DOHH2 (cell line): ENCODE measurements around the gene STAG1.

Experiments used
- EZH2phosphoT487 ChIP-seq: fragments of 200-600 bp; sonication (generic); IDR thresholded peaks from 2 replicates; pipeline ENCODE4 v1.6.1; 2017; ENCODE audit warnings: borderline replicate concordance, mild to moderate bottlenecking, antibody characterized with exemption, low read length, moderate library complexity, mixed read lengths
- TF ChIP-seq, protein P1 (sequence below): fragments of 200-600 bp; sonication (generic); IDR thresholded peaks from one replicate; pipeline ENCODE4 v1.5.1; 2014; ENCODE audit warnings: antibody characterized with exemption, mild to moderate bottlenecking, low read depth, low read length; ENCODE audit not compliant: poor library complexity, severe bottlenecking

DNA sequence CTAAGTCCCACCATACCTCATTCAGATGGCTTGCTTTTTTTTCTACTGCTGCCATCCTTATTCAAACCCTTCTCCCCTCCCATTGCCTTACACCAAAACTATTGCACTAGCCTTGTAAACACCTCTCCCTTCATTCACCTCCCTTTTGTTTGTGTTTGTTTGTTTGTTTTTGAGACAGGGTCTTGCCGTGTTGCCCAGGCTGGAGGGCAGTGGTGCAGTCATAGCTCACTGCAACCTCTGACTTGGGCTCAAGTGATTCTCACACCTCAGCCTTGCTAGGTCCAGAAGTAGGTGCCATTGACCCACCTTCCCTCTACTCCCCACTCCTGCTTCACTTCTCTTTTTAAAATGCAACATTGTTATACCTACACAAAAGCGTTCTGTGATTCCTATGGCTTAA, 3.0 kb upstream of the STAG1 start:
- TF ChIP-seq, protein P1, sequence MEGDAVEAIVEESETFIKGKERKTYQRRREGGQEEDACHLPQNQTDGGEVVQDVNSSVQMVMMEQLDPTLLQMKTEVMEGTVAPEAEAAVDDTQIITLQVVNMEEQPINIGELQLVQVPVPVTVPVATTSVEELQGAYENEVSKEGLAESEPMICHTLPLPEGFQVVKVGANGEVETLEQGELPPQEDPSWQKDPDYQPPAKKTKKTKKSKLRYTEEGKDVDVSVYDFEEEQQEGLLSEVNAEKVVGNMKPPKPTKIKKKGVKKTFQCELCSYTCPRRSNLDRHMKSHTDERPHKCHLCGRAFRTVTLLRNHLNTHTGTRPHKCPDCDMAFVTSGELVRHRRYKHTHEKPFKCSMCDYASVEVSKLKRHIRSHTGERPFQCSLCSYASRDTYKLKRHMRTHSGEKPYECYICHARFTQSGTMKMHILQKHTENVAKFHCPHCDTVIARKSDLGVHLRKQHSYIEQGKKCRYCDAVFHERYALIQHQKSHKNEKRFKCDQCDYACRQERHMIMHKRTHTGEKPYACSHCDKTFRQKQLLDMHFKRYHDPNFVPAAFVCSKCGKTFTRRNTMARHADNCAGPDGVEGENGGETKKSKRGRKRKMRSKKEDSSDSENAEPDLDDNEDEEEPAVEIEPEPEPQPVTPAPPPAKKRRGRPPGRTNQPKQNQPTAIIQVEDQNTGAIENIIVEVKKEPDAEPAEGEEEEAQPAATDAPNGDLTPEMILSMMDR = no peak
- no peak for TF ChIP-seq EZH2phosphoT487
